Right lung (tissue), 10 donors: Measurements from ENCODE around the gene CCNT1. TPM values are rescaled to one million over a fixed set of nuclear protein-coding genes. Genes with fewer than 3 reads are reported as not detected.
"Not testable (repeated sequence)": the region's sequence is repeated elsewhere in the genome, so short reads cannot be mapped to it uniquely, and the experiment has no call there.

Source experiments
- DNase-seq, 2 donors: peaks; one replicate each; pipeline ENCODE4 v3.0.0-alpha.2; 2013
- long read RNA-seq, 8 donors: transcript quantifications; one replicate each; lab custom pipeline, GENCODE V29; 2026
- polyA plus RNA-seq, 5 donors: library from polyadenylated mRNA; unstranded; fragments of 120-200 nt; gene quantifications; one replicate each; pipeline versions ENCODE4 v1.2.1 to v1.2.3, GENCODE V29; 2013; ENCODE audit warnings: inconsistent platforms in 1 of 5, low replicate concordance in 1 of 5; ENCODE audit not compliant: insufficient read length in 5 of 5, insufficient read depth in 1 of 5

The CCNT1 gene
- 10 to 100 TPM; 24.0 to 35.7 (median 30.6) TPM for polyA plus RNA-seq
- long read RNA-seq, donor 1, full-length matches to known transcripts, result 8 of 8 reads
- long read RNA-seq, donor 1, partial matches to known transcripts, result 0 of 8 reads
- long read RNA-seq, donor 1, other reads (novel, unspliced or antisense), result 0 of 8 reads
- long read RNA-seq, donor 2, full-length matches to known transcripts, result 4 of 4 reads
- long read RNA-seq, donor 2, partial matches to known transcripts, result 0 of 4 reads
- long read RNA-seq, donor 2, other reads (novel, unspliced or antisense), result 0 of 4 reads
- long read RNA-seq, donor 3, full-length matches to known transcripts, result 10 of 10 reads
- long read RNA-seq, donor 3, partial matches to known transcripts, result 0 of 10 reads
- long read RNA-seq, donor 3, other reads (novel, unspliced or antisense), result 0 of 10 reads
- long read RNA-seq, donor 4, full-length matches to known transcripts, result 7 of 7 reads
- long read RNA-seq, donor 4, partial matches to known transcripts, result 0 of 7 reads
- long read RNA-seq, donor 4, other reads (novel, unspliced or antisense), result 0 of 7 reads
- long read RNA-seq, donor 5, full-length matches to known transcripts, result 10 of 10 reads
- long read RNA-seq, donor 5, partial matches to known transcripts, result 0 of 10 reads
- long read RNA-seq, donor 5, other reads (novel, unspliced or antisense), result 0 of 10 reads
- long read RNA-seq, donor 6, full-length matches to known transcripts, result 4 of 4 reads
- long read RNA-seq, donor 6, partial matches to known transcripts, result 0 of 4 reads
- long read RNA-seq, donor 6, other reads (novel, unspliced or antisense), result 0 of 4 reads
- long read RNA-seq, donor 7, full-length matches to known transcripts, result 15 of 15 reads
- long read RNA-seq, donor 7, partial matches to known transcripts, result 0 of 15 reads
- long read RNA-seq, donor 7, other reads (novel, unspliced or antisense), result 0 of 15 reads
- long read RNA-seq, donor 8, full-length matches to known transcripts, result 4 of 4 reads
- long read RNA-seq, donor 8, partial matches to known transcripts, result 0 of 4 reads
- long read RNA-seq, donor 8, other reads (novel, unspliced or antisense), result 0 of 4 reads

DNA sequence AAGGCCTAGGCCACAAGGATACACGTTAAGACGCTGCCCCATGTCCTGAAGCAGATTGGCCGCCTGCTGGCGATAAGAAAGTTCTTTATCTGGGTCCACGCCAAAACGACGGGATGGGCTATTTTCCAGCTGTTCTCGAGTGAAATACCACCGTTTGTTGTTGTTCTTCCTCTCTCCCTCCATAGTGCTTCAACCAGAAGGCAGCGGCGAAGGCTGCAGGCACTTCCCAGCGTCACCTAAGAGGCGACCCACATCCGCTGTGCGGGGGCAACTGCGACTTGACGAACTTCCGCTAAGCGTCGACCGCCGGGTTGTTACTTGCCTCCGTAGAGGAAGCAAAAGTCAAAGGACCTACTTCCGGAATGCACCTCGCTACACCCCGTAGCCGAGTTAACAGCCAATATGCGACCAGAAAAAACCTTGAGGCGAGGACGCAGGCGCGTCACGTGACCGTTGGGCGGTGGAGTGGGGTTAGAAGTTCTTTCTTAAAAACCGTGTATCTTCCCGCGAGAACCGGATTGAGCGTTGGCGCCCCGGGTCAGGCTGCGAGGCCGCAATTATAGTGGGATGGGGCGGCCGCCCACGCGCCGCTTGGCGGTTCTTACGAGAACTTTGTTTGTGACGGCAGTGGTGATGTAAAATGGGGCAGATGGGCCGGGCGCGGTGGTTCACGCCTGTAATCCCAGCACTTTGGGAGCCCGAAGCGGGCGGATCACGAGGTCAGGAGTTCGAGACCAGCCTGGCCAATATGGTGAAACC lies at the start of gene CCNT1:
CCNT1 (minus strand) TSS at position 215 of the 759 bp plus-strand sequence; CDS start at position 183, 32 bp downstream.
- DNase-seq, result peak; percentile 100

DNA sequence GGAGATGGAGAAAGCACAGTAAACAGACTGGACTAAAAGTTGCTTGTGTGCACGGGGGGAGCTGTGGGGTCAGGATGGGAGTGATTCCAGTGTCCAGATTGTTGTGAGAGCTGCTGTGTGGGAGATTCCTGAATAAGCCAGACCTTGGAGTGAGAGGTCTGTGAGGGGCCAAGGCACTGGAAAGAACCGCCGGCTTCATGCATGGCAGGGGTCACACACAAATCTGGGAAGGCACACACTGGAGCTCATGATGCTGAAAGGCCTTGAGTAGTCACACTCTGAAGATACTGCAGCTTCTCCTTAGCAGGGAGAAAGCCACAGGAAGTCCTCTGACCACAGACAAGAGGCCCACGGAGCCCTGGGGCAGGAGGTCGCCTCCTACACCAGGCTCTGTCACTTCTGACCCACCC lies 49.3 kb upstream of the CCNT1 start:
- no peak for DNase-seq

DNA sequence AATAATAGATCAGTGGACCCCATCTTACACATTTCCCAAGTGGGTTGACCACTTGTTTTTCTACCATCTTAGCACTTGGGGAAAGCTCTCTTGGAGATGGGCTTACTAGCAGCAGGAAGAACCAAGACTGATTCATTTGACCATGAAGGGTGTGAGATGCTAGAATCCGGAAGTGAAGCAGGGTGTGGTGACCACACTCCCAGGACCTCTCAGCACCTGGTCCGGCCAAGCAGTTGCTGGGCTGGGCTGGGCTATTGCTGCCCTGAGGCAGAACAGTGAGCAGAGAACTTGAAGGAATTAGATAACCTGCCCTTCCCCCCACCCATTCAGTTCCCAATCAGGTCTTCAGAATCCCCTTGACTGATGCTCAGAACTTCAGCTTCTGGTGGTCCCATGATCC lies 48.0 kb upstream of the CCNT1 start:
- no peak for DNase-seq

DNA sequence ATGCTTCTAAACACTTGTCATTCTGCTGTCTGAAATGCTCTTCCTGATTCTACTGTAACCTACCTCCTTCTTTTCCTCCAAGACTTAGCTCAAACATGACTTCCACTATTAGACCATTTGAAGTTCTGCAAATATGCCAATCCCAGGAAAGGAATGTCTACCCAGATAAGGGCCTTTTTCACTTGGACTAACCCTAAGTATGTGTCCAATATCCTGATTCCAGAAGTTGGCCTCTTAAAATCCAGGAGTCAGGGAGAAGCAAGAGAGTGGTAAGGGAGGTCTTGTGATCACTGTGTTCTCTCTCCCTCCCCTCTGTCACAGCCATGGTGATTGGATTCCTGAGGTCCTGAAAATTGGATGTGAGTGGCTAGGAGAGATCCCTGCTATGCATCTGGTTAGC lies 42.2 kb upstream of the CCNT1 start:
- DNase-seq, result no peak

DNA sequence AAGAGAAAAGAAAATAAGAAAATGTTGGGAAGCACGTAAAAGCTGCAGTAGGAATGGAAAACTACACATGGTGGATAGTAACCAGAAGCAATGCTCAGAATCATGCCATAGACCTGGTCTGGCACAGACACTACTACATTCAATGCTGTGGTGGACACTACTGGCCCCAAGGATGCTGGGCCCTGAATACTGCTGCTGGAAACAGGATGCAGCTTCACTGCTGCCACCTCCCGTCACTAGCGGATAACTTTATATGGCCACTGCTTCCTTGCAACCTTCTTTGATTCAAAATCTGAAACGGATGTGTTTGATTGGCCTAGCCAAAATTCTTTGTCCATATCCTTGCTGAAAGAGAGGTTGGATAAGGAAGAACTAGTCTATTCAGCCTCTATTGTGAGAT lies 41.7 kb upstream of the CCNT1 start:
- DNase-seq, result no peak

DNA sequence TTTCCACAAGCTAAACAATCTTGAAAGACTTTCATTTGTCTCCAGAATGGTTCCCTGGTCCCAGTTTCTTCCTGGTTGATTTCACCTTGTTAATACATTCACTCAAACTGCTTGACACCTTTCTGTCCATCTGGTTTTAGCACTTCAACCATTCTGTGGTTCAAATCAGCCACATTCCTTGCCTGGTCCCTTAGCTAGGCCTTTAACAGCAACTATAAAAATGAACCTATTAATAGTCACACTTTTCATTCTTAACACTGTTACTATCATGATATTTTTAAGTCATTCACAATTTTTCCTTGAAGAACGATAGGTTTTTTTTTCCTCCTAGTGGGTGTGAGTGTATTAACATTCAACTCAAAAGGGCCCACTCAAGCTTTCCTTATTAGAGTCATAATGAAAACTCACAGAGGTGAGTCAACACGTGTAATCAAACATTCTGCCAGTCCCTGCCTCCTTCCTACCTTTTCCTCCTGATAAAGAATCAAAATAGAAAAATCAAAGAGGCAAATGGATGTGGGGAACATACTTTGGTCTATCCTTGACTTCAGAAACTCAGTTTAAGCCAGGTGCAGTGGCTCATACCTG lies 34.4 kb upstream of the CCNT1 start:
- DNase-seq, result no peak

DNA sequence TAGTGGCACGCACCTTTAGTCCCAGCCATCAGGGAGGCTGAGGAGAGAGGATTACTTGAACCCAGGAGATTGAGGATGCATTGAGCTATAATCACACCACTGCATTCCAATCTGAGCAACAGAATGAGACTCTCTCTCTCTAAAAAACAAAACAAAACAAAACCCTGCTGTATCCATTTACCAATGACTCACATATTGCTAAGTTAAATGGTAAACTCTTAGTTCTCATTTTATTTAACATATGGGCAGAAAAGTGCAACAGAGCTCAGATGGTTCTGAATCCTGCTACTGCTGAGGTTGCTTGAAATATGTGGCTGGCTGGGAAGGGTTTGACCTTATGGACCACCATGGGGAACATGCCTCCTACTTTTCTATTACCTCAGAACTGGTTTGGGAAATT lies 33.7 kb upstream of the CCNT1 start:
- no peak for DNase-seq

DNA sequence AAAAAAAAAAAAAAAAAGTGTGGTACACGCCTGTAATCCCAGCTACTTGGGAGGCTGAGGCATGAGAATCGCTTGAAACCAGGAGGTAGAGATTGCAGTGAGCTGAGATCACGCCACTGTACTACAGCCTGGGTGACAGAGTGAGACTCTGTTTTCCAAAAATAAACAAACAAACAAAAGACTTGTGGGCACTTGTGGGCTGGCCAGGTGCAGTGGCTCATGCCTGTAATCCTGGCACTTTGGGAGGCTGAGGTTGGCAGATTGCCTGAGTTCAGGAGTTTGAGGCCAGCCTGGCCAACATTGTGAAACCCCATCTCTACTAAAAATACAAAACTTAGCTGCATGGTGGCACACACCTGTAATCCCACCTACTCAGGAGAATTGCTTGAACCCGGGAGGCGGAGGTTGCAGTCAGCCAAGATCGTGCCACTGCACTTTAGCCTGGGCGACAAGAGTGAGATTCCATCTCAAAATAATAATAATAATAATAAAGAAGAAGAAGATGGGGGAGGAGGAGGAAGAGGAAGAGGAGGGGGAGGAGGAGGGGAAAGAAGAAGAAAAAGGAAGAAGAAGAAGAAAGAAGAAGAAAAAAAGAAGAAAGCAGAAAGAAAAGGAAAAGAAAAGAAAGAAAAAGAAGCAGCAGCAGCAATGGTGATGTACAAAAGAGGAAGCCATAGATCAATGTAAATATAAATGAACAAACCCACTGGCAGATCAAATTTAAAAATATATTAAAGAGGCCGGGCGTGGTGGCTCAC lies 27.9 kb upstream of the CCNT1 start:
- DNase-seq, result no peak

DNA sequence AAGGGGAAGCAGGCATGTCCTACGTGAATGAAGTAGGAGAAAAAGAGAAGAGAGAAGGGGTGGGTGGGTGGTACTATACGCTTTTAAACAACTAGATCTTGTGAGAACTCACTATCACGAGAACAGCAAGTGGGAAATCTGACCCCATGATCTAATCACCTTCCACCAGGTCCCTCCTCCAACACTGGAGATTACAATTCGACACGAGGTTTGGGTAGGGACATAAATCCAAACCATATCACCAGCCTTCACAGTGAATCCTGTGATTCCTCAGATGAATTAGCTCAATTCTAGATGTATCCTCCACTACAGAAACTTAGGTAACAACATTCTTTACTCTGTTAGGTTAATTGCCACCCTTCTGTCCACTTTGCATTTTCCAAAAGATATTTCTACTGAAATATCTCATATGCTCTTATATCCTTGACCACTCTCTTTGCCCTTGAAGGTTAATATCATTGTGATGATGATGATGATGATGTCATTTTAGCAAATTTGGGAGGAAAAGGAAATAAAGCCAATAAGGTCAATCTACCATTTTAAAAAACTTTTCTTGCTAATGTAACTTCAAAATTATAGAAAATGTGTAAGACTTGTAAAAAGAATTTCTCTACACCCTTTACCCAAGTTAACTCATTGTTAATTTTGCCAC lies 23.2 kb upstream of the CCNT1 start:
- DNase-seq, result no peak

DNA sequence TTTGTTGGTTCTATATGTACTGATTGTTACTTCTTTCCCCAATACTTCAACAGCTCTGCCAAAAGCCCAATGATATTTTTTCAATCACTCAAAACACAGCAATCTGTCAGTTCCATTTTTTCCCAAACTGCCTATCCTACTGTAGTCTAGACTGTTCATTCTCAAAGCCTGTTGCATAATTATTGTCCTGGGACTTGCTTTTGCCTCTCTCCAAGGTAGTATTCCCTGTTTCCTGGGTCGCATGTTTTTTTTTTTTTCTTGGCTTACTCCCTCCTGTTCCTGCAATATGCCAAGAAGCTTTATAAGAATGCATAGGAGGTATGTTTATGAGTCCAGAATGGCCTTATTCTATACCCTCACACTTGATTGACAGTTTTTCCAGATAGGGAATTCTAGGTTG lies 19.9 kb upstream of the CCNT1 start:
- DNase-seq, result no peak

DNA sequence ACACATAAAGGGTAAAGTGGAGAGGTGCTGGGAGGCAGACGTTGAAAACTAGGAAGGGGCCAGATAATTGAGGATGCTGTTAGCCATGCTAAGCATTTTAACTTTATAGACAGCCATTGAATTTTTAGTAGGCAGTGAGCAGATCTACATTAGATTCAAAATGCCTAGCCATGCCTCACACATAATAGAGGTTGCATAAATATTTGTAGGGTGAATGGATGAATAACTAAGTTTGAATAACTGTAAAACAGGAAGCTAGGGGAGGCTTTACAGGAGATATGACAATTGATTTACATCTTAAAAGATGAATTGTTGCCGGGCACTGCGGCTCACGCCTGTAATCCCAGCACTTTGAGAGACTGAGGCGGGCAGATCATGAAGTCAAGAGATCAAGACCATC lies 12.3 kb upstream of the CCNT1 start:
- no peak for DNase-seq

DNA sequence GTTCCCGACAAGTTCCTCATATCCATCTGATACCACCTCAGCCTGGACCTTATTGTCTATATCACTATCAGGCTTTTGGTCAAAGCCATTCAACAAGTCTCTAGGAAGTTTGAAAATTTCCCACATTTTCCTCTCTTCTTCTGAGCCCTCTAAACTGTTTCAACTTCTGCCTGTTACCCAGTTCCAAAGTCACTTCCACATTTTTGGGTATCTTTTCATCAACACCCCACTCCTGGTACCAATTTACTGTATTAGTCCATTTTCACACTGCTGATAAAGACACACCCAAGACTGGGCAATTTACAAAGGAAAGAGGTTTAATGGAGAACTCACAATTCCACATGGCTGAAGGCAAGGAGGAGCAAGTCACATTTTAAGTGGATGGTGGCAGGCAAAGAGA lies 4.2 kb upstream of the CCNT1 start:
- DNase-seq, result not testable (repeated sequence)

DNA sequence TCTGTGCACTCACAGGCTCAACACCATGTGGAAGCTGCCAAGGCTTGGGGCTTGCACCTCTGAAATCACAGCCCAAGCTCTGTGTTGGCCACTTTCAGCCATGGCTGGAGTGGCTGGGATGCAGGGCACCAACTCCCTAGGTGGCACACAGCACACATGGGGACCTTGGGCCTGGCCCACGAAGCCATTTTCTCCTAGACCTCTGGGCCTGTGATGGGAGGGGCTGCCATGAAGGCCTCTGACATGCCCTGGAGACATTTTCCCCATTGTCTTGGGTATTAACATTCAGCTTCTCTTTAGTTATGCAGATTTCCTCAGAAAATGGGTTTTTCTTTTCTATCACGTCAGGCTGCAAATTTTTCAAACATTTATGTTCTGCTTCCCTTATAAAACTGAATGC lies 3.7 kb upstream of the CCNT1 start:
- not testable (repeated sequence) for DNase-seq

DNA sequence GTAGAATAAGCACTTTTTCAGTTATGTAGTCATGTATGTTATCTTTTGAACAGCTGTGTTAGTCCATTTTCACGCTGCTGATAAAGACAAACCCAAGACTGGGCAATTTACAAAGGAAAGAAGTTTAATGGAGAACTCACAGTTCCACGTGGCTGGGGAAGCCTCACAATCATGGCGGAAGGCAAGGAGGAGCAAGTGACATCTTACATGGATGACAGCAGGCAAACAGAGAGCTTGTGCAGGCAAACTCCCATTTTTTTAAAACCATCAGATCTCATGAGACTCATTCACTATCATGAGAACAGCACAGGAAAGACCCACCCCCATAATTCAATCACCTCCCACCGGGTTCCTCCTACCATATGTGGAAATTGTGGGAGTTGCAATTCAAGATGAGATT lies 2.5 kb upstream of the CCNT1 start:
- not testable (repeated sequence) for DNase-seq

DNA sequence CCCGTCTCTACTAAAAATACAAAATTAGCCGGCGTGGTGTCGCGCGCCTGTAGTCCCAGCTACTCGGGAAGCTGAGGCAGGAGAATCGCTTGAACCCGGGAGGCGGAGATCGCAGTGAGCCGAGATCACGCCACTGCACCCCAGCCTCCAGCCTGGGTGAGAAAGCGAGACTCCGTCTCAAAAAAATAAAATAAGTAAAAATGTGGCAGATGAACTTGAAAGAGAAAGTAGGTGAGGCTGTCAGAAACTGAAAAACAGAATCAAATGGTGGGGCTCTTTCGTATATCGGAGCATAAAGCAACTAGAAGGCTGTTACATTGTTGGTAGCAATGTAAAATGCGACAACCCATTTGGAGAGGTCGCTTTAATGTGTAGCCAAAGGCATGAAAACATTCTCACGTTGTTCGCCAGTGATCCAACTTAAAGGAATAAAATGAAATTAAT lies 767 bp upstream of the CCNT1 start:
- peak; percentile 15 to 26 for DNase-seq

DNA sequence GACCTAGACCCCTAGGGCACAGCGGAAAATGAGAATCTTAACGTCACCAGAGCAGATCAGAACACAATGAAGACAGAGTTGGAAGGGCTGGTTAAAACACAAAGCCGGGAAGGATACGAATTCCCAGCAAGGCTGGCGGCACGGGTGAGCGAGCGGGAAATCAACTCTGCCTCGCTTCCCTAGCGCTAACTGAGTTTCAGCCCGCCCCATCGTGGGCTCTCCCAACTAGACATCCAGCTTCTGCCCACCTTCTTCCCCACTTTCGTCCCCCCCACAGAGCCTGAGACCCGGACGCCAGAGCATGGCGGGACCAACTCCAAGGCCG lies 377 bp downstream of the CCNT1 start:
- DNase-seq, result no peak

DNA sequence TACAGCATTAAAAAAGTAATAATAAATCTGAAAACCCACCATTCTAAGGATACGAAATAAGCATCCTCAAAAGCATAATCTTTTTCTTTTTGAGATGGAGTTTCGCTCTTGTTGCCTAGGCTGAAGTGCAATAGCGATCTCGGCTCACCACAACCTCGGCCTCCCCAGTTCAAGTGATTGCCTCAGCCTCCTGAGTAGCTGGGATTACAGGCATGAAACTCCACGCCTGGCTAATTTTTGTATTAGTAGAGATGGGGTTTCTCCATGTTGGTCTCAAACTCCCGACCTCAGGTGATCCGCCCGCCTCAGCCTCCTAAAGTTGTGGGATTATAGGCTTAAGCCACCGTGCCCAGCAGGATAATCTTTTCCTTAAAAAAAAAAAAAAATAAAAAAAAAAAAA lies 4.3 kb downstream of the CCNT1 start:
- DNase-seq, result no peak

DNA sequence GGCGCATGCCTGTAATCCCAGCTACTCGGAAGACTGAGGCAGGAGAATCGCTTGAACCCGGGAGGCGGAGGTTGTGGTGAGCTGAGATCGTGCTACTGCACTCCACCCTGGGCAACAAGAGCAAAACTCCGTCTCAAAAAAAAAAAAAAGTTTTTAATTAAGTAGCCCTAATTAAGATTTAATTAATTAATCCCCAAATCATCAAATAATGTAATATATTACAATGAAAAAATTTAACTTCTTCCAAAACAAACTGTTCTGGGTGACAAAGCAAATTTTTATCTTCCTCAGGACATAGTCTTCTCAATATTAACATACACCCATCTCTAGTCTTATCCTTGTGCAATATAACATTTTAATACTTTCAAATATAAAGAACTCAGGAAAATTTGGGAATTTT lies 17.7 kb downstream of the CCNT1 start:
- DNase-seq, result not testable (repeated sequence)

DNA sequence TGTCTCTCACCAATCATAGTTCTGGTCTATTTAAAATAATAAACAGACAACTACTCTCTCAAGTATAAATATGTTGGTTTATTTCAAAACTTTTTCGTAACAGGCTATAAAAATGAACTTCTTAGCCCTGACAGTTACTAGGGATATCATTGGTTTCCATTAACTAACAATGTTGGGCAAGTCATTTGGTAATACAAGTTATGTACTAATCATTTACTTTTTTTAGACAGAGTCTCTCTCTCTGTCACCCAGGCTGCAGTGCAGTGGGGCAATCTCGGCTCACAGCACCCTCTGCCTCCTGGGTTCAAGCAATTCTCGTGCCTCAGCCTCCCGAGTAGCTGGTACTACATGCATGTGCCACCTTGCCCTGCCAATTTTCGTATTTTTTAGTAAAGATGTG lies 19.9 kb downstream of the CCNT1 start:
- no peak for DNase-seq

DNA sequence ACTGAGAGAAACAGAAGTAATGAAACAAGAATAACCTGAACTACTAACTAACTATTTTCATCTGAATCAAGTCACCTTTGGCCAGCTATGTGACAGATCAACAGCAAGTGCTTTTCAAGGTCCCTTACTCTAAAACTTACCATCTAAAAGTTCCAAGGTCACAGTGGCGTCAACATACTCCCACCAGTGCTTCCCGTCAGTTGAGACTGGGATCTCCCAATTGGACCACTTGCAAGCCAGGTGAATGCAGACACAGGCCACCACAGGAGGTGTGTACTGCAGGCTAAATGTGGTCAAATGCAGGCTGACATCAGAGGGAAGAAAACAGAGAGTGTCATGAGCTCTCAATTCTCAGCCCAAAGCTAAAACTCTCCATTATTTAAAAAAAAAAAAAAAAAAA lies 20.6 kb downstream of the CCNT1 start:
- no peak for DNase-seq
